ENCODE measurements around the gene ODAM.
"Not testable (repeated sequence)": the region's sequence is repeated elsewhere in the genome, so short reads cannot be mapped to it uniquely, and the experiment has no call there.

GRCh38 chr4:70216109-70216508 is 20.6 kb downstream of the ODAM start:
- not testable (repeated sequence) for TF ChIP-seq CTCF (IDR thresholded peaks at IDR 0.05; ENCODE audit: insufficient read depth, low read depth, low read length); EZH2 (IDR thresholded peaks at IDR 0.05; ENCODE audit: insufficient read depth, low read length)
